HAP-1 (cell line): Measurements from ENCODE around the gene SMC4.

Experiments used
- DNase-seq, 2 experiments: peaks; one replicate each; pipeline ENCODE4 v3.0.0-alpha.2; 2016 to 2020; ENCODE audit warnings: low spot score in 2 of 2
- H3K27me3 ChIP-seq: fragments of 250-450 bp; sonication (Bioruptor Pico); 2 replicates; pipeline ENCODE4 v1.5.1; 2020; ENCODE audit warnings: low read depth, mild to moderate bottlenecking, moderate library complexity
- H3K36me3 ChIP-seq: fragments of 250-450 bp; sonication (Bioruptor Pico); replicated peaks from 2 replicates; pipeline ENCODE4 v1.5.1; 2020; ENCODE audit warnings: mild to moderate bottlenecking
- H3K4me1 ChIP-seq: fragments of 250-450 bp; sonication (Bioruptor Pico); 2 replicates; pipeline ENCODE4 v1.5.1; 2020; ENCODE audit warnings: mild to moderate bottlenecking
- H3K4me3 ChIP-seq: fragments of 250-450 bp; sonication (Bioruptor Pico); 2 replicates; pipeline ENCODE4 v1.5.1; 2020; ENCODE audit warnings: mild to moderate bottlenecking, moderate library complexity
- H3K9me3 ChIP-seq: fragments of 250-450 bp; sonication (Bioruptor Pico); 2 replicates; pipeline ENCODE4 v1.5.1; 2020; ENCODE audit warnings: mild to moderate bottlenecking, moderate library complexity
- in situ Hi-C: fragments of 300-500 bp; cut with MboI; formaldehyde crosslinking; loops from 3 replicates; pipeline ENCODE4 v1.14.3; 2020; ENCODE audit warnings: low sequenced_read_pairs, inconsistent platforms, mixed read lengths

SMC4 gene

GRCh38 chr3:160379628-160380214 is 19.7 kb upstream of the SMC4 start:
- in situ Hi-C loops = no loop called here
- no peak for DNase-seq
- Histone ChIP-seq H3K4me1 (no peaks in the 10 kb centered on the region; the same call in none of the 2 replicates), H3K36me3 (no peaks in the 10 kb centered on the region), H3K9me3 (no peaks in the 10 kb centered on the region), H3K4me3 (no peak overlapping the region), H3K27me3 (no peaks in the 10 kb centered on the region)

DNA sequence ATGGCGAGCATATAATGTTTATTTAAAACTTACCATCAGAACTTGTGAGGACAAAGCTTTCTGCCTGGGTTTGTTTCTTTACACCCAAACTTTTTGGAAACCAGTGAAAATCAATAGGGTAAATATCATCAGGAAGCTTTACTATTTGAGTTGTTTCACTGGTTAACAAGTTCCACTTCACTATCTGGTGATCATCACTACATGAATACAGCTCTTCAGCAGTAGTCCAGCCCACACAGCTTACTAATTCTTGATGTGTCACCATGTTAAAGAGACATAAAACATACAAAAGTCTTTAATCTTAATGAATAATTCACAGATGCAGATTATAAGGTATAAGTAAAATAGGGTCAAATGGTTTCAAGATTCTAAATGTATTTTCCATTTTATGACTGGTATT is 18.0 kb upstream of the SMC4 start:
- Histone ChIP-seq H3K4me3 (no peak overlapping the region), H3K4me1 (no peaks in the 10 kb centered on the region; the same call in none of the 2 replicates), H3K36me3 (no peaks in the 10 kb centered on the region), H3K9me3 (no peaks in the 10 kb centered on the region), H3K27me3 (no peaks in the 10 kb centered on the region)
- in situ Hi-C loops = no loop called here
- DNase-seq = no peak

GRCh38 chr3:160384639-160385318 is 14.7 kb upstream of the SMC4 start:
- no peak for DNase-seq
- no peaks in the 10 kb centered on the region for H3K36me3 ChIP-seq
- no peaks in the 10 kb centered on the region for H3K27me3 ChIP-seq
- no peaks in the 10 kb centered on the region; the same call in none of the 2 replicates for H3K4me1 ChIP-seq
- in situ Hi-C loops = no loop called here
- H3K9me3 ChIP-seq = no peaks in the 10 kb centered on the region
- no peak overlapping the region for H3K4me3 ChIP-seq

DNA sequence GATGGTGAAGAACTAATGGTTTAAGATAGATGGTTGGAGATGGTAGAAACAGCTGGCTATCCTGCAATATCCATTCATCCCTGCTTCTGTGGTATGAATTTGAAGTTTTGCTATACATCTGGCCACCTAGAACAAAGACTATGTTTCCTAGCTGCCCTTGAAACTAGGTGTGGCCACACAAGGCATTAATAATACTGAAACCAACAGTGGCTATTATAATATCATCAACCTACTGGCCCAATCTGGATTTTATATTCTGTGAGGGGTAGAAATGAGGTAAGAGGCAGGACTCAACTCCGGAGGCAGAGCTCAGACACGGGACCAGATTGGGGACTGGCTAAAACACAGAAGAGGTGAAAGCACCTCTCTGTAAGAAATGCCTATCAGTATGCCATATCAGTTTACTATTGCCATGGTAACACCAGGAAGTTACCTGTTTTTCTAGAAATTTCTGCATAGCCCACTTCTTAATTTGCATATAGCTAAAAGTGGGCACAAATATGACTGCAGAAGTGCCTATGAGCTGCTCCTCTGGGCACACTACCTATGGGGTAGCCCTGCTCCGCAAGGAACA is 8.8 kb upstream of the SMC4 start:
- Histone ChIP-seq H3K36me3 (no peaks in the 10 kb centered on the region), H3K27me3 (no peaks in the 10 kb centered on the region), H3K4me1 (peaks cover under 1% of the 10 kb centered on the region; the same call in 1 of the 2 replicates), H3K4me3 (no peak overlapping the region), H3K9me3 (no peaks in the 10 kb centered on the region)
- in situ Hi-C loops = no loop called here
- no peak for DNase-seq

GRCh38 chr3:160392798-160393197 is 6.7 kb upstream of the SMC4 start:
- in situ Hi-C loops = no loop called here
- H3K4me3 ChIP-seq = no peak overlapping the region
- H3K36me3 ChIP-seq = no peaks in the 10 kb centered on the region
- no peak for DNase-seq
- no peaks in the 10 kb centered on the region for H3K9me3 ChIP-seq
- H3K4me1 ChIP-seq = peaks cover 4% of the 10 kb centered on the region; the same call in 1 of the 2 replicates
- no peaks in the 10 kb centered on the region for H3K27me3 ChIP-seq

- Histone ChIP-seq H3K4me1 (peaks cover 4% of the 10 kb centered on the region; the same call in 1 of the 2 replicates), H3K36me3 (no peaks in the 10 kb centered on the region), H3K4me3 (no peak overlapping the region), H3K27me3 (no peaks in the 10 kb centered on the region), H3K9me3 (no peaks in the 10 kb centered on the region)
- in situ Hi-C loops = no loop called here
- no peak for DNase-seq
Measured at GRCh38 chr3:160393346-160394008, 6.0 kb upstream of the SMC4 start.

DNA sequence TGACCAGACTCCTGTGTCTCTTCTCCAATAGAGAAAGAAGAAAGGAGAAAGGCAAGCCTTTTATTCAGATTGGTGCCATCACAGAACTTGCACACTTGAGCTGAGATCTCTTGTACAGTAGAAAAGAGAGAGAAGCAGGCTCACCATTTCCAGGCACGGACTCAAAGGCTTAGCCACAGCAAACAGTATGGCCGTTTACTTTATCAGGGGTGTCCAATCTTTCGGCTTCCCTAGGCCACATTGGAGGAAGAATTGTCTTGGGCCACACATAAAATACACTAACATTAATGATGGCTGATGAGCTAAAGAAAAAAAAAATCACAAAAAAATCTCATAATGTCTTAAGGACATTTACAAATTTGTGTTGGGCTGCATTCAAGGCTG is 5.4 kb upstream of the SMC4 start:
- no peak for DNase-seq
- H3K36me3 ChIP-seq = no peaks in the 10 kb centered on the region
- no peaks in the 10 kb centered on the region for H3K27me3 ChIP-seq
- H3K9me3 ChIP-seq = no peaks in the 10 kb centered on the region
- no peak overlapping the region for H3K4me3 ChIP-seq
- peaks cover 4% of the 10 kb centered on the region; the same call in 1 of the 2 replicates for H3K4me1 ChIP-seq
- in situ Hi-C loops = no loop called here

DNA sequence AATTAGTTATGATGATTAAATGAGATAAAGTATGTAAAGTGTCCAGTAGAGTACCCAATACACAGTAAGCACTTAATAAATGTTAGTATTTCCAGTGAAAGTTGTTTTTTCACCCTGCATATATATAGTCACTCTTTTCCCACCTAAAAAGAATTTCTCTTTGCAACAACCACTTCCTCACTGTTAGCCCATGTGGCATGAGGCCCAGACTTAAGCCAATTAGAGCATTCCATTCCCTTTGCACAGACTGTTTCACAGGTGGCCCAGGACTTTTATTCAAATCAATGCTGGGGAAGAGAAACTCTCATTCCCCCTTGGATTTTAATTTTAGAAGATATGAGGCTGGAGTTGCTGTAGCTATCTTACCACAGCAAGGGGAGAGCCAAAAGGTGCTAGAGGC is 4.2 kb upstream of the SMC4 start:
- DNase-seq = no peak
- H3K9me3 ChIP-seq = no peaks in the 10 kb centered on the region
- in situ Hi-C loops = no loop called here
- peaks cover 4% of the 10 kb centered on the region; the same call in 1 of the 2 replicates for H3K4me1 ChIP-seq
- H3K27me3 ChIP-seq = no peaks in the 10 kb centered on the region
- no peak overlapping the region for H3K4me3 ChIP-seq
- peaks cover 8% of the 10 kb centered on the region; the same call in 1 of the 2 replicates for H3K36me3 ChIP-seq

- Histone ChIP-seq H3K4me3 (peak overlapping the region; percentile 91), H3K9me3 (no peaks in the 10 kb centered on the region), H3K4me1 (peaks cover 4% of the 10 kb centered on the region), H3K27me3 (no peaks in the 10 kb centered on the region), H3K36me3 (peaks cover 28% of the 10 kb centered on the region)
- in situ Hi-C loops = no loop called here
- DNase-seq = no peak
Measured at GRCh38 chr3:160398820-160399124, 678 bp upstream of the SMC4 start.

DNA sequence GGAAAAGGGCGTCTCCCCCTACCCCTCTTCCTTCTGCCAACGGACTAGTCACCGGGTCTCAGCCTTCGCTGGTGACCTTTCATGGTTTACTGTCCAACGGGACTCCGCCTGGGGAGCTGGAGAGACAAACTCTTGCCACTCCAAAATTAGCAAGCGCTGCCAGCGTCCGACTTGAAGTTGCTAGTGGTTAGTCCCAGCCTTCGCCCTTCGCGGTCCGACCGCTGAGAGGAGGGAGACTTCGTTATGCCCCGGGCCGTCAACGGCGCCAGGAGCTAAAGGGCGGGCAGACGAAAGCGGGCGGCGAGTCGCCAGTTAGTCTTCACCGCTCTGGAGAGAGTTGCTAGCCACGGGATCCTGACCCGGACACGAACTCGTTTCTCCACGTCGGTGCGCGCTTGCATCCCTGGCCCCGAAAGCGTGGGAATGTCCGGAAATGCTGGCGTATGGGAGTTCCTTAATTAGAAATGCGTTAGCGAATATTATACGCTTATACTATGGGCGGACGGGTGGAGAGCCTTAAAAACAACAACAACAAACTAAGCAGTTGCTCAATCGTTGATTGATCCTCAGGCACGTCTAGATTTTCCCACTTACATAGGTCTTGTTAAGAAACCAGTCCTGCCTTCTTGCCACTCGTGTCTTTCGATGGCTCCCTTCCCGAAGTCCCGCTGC is 716 bp downstream of the SMC4 start:
- peak overlapping the region; percentile 91 for H3K4me3 ChIP-seq
- H3K4me1 ChIP-seq = peaks cover 4% of the 10 kb centered on the region
- peaks cover 41% of the 10 kb centered on the region for H3K36me3 ChIP-seq
- no peaks in the 10 kb centered on the region for H3K27me3 ChIP-seq
- H3K9me3 ChIP-seq = no peaks in the 10 kb centered on the region
- in situ Hi-C loops = no loop called here
- peak in 1 of 2 experiments; percentile 44 for DNase-seq

- peaks cover 2% of the 10 kb centered on the region for H3K4me1 ChIP-seq
- in situ Hi-C loops = no loop called here
- peak in 1 of 2 experiments; percentile 35 for DNase-seq
- no peaks in the 10 kb centered on the region for H3K9me3 ChIP-seq
- H3K4me3 ChIP-seq = peak overlapping the region; percentile 91
- peaks cover 47% of the 10 kb centered on the region for H3K36me3 ChIP-seq
- no peaks in the 10 kb centered on the region for H3K27me3 ChIP-seq
Measured at GRCh38 chr3:160400702-160401150, 1.3 kb downstream of the SMC4 start.

DNA sequence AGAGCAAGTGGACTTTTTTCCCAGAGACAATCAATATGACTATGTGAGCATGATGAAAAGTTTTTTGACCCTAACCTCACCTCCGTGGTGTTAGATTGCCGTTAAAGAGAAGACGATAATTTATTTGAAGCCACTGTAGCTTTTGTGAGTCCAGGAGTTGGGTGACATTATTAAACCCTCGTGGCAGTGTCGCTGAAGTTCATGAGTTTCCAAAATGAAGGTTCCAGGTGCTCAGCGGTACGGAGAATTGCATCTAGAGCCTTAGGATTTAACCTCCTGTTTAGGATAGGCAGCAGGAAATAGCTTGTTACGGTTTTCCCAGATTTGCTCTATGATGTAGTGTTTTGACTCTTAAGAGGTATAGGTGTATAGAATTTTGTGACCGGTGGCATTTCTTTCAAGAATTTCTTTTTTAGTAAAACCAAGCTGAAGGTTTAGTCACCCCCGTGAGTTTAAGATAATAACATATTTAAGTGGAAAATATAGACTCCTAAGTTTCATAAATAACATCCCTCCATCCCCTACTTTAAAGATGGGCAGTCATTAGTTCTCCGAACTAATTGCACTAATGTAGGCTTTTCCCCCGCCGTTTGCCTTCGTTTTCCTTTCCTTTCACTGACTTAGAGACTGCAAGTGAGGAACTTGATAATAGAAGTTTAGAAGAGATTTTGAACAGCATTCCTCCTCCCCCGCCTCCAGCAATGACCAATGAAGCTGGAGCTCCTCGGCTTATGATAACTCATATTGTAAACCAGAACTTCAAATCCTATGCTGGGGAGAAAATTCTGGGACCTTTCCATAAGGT is 2.0 kb downstream of the SMC4 start:
- H3K36me3 ChIP-seq = peaks cover 55% of the 10 kb centered on the region
- in situ Hi-C loops = no loop called here

More for the DNA sequence above, 2.0 kb downstream of the SMC4 start:
- peak; percentile 74 to 87 for DNase-seq
- Histone ChIP-seq H3K4me1 (no peaks in the 10 kb centered on the region; the same call in none of the 2 replicates), H3K27me3 (no peaks in the 10 kb centered on the region), H3K4me3 (peak overlapping the region; percentile 91), H3K9me3 (no peaks in the 10 kb centered on the region)
